GM08714 (cell line): ENCODE measurements around the gene GRIN3A.
"Not testable (repeated sequence)": the region's sequence is repeated elsewhere in the genome, so short reads cannot be mapped to it uniquely, and the experiment has no call there.

Experiments
- H3K4me3 ChIP-seq: fragments of 200-500 bp; sonication (Bioruptor generic); 2 replicates; pipeline ENCODE4 v1.5.1; 2014; ENCODE audit warnings: mild to moderate bottlenecking, low read length, inconsistent platforms
- ZNF274 ChIP-seq: IDR thresholded peaks from 2 replicates; pipeline ENCODE4 v1.6.1; 2012; ENCODE audit warnings: mild to moderate bottlenecking, low read depth, low read length

GRIN3A gene

DNA sequence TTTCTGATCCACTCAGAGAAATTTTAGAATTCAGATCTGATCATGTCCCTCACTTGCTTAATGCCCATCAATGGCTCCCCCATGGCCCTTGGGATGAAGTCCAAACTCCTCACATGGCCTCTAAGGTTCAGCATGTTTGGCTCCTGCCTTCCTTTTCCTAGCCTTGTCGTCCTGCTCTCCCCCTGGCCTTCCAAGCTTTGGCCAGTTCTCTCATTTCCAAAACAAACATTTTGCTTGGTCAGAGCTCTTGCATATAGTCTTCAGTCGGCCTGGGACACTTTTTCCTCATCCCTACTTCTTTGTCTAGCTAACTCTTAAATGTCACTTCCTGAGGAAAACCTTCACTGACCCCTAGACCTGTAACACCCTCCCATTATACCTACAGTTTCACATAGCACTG lies 106.6 kb downstream of the GRIN3A start:
- no peak for TF ChIP-seq ZNF274
- no peak overlapping the region for H3K4me3 ChIP-seq

DNA sequence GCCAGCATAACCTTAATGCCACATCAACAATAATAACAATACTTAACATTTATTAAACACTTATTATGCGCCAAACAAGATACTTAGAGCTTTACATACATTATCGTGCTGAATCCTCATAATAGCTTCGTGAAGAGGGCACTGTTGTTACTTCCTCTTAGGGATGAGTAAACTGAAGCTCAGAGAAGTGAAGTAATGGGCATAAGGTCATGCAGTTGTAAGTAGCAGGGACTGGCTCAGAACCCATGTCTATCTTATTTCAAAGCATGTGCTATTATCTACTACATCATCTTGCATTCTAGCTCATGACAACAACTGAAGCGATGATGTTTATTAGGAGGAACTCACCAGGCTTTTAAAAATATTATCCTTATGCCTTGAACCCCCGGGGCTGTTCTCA lies 108.8 kb downstream of the GRIN3A start:
- TF ChIP-seq ZNF274 = no peak
- H3K4me3 ChIP-seq = no peak overlapping the region

DNA sequence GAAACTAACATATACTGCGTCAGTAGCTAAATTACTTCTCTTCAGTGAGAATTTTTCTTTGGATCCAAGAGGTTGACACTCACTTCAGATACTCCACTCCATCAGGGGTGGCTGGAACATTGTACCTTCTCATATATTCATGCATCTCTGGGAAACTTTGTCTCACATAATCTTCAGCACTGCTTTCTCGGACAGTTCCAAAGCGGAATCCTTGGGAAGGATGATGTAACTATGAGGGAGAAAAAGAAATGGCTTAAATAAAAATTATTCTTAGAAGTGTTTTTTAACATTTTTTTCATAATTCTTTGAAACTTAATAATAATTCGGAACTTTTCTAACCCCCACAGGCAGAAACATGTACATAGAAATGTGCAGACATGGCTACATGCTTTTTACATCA lies 110.3 kb downstream of the GRIN3A start:
- H3K4me3 ChIP-seq = no peak overlapping the region
- no peak for TF ChIP-seq ZNF274

DNA sequence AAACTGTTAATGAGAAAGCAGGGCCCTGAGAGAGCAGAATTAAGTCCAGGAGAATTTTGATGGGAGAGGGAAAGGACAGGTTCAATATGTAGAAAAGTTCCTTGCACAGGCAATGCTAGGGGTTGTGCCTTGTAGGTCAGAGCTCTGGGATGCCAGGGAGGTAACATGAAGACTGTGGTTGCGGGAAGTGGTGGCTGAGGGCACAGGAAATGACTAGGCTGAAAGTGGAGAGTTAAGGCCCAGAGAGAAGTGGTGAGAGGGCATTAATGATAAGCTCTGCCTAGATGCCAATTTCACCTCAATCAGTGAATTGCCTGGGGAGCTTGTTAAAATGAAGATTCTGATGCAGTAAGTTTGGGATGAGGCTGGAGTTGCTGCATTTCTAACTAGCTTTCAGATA lies 112.2 kb downstream of the GRIN3A start:
- TF ChIP-seq ZNF274 = no peak
- H3K4me3 ChIP-seq = no peak overlapping the region

DNA sequence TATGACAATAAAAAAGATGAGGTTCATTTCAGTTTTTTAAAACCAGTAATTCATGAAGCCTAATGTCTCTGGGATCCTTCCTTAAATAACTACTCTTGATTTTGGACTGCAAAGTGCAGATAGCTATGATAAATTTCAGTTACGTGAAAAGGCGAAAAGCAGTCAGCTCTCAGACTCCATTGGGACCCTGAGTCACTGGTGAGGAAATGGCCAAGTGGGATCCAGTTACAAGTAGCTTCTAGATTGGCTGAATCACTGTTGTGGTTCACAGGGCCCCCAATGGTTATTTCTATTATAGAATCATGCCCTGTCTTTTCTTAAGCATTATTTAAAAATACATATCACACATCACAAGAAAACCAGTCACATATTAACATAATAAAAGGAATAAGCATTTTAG lies 112.6 kb downstream of the GRIN3A start:
- H3K4me3 ChIP-seq = no peak overlapping the region
- TF ChIP-seq ZNF274 = no peak

DNA sequence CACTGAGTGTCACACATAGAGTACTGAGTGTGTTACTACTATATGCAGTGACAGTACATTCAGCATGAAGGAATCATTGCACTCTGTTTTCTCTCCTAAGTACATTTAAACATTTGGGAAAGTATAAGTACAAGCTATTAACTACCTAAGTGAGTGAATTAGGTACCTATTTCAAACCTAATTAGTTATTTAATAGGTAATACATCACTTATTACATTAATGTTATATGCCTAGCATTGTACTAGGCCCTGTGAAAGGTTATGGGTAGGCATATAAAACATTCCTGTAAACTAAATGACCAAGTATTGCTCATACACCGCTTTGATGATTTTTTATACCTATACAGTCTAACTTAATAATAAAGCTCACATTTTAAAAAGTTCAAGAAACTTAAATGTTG lies 118.0 kb downstream of the GRIN3A start:
- TF ChIP-seq ZNF274 = no peak
- H3K4me3 ChIP-seq = no peak overlapping the region

DNA sequence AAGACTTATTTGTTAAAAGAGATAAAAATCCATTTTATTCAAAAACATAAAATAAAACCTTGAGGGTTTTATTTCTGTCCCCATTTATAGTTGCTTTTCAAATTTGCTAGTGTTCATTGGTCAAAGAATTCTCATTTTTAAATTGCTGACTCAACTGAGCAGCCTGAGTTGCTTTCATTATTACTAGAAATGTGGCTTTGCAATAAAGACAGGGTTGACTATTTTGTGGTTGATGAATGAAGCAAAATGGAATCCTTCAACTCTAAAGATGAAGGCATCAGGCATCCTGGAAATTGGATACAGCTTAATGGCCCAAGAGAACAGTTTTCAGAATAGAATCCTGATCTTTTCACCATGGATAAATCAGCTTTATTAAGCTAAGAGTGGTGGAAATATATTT lies 119.7 kb downstream of the GRIN3A start:
- H3K4me3 ChIP-seq = no peak overlapping the region
- TF ChIP-seq ZNF274 = no peak

DNA sequence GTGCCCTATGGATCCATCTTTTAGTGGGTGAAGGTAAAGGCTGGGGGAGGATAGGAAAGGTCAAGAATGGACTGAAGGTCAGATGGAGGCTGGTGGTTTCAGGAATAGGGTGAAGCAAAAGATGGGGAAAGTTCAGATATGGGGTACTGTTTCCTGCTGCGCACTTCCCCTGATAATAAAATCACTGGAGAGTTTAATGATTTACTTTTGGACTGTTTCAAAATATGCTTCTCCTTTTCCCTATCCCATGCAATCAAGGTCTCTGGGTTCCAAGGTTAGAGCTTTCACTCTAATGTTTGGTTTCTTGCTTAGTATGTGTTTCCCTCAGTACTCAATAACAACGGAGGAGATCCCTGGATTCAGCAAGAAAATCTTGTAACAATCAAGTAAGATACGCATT lies 132.9 kb downstream of the GRIN3A start:
- H3K4me3 ChIP-seq = no peak overlapping the region
- no peak for TF ChIP-seq ZNF274

DNA sequence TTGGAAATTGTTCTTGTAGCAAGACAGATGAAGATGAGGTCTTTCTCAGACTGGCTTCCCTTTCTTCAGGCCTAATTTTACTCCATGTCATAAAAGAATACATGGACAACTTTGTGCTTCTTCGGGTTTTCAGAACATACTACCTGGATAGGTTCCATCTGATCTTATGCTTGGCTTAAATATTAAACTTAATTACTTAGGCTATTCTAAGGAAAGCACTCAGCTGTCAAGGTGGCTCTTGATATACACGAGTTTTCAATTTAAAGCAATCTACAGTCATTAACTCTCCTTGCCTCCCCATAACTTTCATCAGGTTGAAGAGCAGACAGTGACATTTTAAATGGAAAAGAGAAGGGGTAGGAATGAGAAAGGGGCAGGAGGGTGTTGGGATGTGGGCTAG lies 134.2 kb downstream of the GRIN3A start:
- TF ChIP-seq ZNF274 = no peak
- H3K4me3 ChIP-seq = no peak overlapping the region

DNA sequence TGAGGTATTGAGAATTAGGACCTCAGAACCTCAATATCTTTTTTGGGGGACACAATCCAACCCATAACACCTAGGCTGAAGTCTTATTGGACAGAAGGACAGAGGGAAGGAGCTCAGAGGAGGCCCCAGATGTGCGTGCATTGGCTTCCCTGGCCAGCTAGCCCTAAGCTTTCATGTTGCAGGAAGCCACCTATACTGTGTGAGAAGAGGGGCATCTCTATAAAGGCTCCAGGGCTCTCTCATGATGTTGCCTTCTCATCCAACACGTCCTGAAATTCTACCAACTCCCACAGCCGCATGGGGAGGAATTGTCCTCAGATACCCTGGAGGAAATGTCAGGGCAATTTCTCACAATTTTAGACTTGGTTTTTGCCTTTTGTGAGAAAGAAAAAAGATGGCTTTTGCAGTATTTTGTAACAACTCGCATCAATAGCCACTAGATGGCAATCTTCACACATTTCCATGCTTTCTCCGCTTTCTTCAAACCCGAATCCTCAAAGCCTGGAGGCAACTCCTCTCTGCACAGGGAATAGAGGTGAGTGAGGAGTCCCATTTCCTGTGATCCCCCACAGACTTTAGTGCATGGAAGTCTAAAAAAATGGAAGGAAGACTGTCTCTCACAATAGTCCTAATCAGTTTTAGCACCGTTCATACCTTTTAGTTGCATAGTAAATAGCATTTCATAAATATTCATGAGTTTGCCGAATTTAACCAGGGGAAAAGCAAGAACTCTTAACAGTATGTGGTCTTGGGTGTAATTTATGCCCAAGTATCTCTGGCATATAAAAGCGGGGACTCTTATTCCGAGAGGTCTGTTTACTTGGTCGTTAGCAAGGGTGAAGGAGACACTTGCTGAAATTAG lies 136.3 kb downstream of the GRIN3A start:
- no peak overlapping the region for H3K4me3 ChIP-seq
- TF ChIP-seq ZNF274 = no peak

DNA sequence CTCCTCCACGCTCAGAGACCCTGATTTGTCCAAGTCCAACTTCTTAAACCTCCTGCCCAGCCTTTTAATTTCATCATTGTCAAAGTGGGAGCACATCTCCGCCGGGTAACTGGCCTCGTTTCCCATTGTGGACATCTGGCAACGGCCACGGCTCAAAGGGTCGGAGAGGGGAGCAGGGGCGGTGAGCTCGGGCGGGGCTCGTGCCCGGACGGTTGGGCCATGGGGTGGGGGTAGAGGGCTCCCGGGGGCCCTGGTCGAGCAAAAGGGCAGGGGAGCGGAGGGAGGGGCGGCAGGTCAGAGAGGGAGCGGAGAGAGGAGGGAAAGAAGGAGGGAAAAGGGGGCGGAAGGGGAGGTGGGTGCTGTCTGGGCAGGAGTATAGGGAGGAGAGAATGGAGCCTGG lies 143.7 kb downstream of the GRIN3A start, which contains the start of gene PPP3R2:
PPP3R2 (minus strand) TSS at position 174 of the 400 bp plus-strand sequence; CDS start at position 126, 48 bp downstream.
- no peak within 1 kb of the TSS for H3K4me3 ChIP-seq
- no peak for TF ChIP-seq ZNF274

DNA sequence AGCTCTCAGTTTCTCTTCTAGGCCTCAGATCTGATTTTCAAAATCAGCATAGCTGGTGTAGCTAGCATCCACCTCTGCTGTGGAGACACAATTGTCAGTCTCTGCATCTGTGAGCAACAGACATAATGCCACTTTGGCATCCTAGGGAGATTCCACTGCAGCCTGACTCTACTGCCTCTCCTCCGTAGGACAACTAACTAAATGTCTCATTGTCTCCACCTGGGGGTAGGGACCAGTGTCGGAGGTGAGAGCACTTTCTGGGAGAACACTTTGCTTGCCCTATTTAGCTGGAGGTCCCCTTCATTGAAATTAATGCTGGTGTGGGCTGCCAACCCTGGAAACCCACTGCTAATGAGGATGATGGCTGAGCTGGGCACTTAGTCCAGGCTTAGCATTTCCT lies 145.1 kb downstream of the GRIN3A start:
- no peak overlapping the region for H3K4me3 ChIP-seq
- no peak for TF ChIP-seq ZNF274

DNA sequence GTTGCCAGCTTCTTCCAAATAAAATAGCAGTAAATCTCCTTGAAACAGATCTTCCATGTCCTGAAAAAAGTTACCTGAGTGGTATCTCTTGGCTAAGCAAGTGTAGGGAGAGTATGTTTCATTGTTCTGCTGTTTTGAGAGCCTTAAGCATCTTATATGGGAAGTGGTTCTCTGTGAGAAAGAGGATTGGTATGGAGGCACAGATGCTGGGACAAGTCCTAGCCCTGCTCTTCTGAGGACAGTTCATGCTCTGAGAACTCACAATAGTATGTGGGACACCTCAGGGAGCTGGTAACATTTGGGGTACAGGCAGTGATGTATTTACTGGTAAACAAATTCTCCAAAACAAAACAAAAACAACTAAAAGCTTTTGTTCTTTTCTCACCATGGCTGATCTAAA lies 145.7 kb downstream of the GRIN3A start:
- no peak for TF ChIP-seq ZNF274

DNA sequence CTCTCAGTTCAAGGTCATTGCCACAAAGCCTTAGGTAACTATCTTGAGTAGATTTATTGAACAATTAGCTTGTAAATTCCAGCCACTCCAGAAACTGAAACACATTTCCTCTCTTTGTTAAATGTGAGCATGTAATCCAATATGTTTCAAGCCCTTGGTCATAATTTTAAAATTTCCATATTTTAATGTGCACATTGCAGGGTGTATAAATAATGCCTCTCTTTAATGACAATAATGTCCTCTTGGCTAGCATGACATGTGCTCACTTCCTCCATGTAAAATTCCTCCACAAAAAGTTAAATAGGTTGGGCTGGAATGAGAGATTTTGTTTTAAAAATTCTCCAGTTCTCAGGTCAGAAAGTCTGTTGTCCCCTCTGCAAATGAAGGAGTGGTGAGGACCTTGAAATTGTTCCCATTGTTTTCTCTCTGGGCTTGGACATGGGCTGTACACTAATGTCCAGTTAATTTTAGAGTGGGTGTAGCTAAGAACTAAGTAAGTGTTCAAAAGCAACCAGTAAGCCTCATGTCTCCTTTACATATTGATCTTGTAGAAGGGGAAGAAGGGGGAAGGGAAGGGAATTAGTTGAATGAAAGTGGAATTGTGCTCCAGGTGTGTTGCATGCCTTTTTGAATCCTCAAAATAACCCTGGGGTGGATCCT lies 146.5 kb downstream of the GRIN3A start:
- TF ChIP-seq ZNF274 = no peak
- no peak overlapping the region for H3K4me3 ChIP-seq

More for the DNA sequence above, 145.7 kb downstream of the GRIN3A start:
- no peak overlapping the region for H3K4me3 ChIP-seq

DNA sequence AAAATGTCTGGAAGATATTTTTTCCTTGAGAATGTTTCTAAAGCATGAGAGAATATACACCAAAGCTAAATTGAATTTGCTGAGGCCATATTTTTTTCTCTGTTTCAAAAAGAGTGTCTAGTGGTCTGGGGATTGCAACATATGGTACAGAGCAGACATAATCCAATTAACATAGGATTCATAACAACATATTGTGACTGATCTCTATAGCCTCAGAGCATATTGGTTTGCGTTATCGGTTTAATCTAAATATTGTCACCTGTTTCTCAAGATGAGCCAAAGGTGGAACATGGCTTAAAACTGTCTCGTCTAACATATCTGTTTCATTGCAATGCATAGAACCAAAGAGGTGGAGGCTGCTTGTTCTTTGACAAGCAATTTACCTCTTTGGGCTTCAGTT lies 147.5 kb downstream of the GRIN3A start:
- no peak for TF ChIP-seq ZNF274
- H3K4me3 ChIP-seq = no peak overlapping the region

DNA sequence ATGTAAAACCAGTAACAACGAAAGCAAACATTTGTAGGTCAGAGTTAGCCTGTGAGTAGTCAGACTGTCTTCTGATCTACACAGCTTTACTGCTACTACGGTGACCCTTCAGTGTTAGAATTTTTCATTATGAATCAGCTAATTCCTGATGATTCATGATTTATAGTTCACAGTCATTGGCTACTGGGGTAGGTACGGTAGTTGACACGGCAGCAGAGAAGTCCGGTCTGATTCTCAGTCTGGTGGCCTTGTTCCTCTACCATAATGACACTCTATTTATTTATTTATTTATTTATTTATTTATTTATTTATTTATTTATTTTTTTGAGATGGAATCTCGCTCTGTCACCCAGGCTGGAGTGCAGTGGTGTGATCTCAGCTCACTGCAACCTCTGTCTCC lies 148.4 kb downstream of the GRIN3A start:
- not testable (repeated sequence) for H3K4me3 ChIP-seq
